Thyroid gland (tissue), 4 donors: ENCODE measurements around the gene TMEM50A.
"Not testable (repeated sequence)": the region's sequence is repeated elsewhere in the genome, so short reads cannot be mapped to it uniquely, and the experiment has no call there.

Experiments used
- POLR2A ChIP-seq, 2 donors: fragments of 450-650 bp; IDR thresholded peaks; one replicate each; pipeline ENCODE4 v1.6.1; 2017; ENCODE audit warnings: antibody characterized with exemption in 2 of 2, mild to moderate bottlenecking in 2 of 2, moderate library complexity in 1 of 2
- TF ChIP-seq, protein P1 (sequence below), 6 experiments: fragments of 200-600 bp in 3 of 6; fragments of 450-650 bp in 3 of 6; sonication (generic) in 3 of 6; IDR thresholded peaks; one replicate each; pipeline ENCODE4 v1.5.1; 2016 to 2019; ENCODE audit warnings: antibody characterized with exemption in 6 of 6, mild to moderate bottlenecking in 2 of 6, inconsistent platforms in 1 of 6, moderate library complexity in 1 of 6

DNA sequence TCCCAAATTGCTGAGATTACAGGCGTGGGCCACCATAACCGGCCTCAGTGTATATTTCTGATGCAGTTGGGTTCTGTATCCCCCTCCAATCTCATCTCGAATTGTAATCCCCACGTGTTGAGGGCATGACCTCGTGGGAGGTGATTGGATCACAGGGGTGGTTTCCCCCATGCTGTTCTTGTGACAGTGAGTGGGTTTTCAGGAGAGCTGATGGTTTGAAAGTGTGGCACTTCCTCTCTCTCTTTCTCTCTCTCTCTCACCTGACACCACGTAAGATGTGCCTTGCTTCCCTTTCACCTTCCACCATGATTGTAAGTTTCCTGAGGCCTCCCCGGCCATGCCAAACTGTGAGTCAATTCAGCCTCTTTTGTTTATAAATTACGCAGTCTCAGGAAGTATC lies 41.6 kb upstream of the TMEM50A start:
- TF ChIP-seq, protein P1, sequence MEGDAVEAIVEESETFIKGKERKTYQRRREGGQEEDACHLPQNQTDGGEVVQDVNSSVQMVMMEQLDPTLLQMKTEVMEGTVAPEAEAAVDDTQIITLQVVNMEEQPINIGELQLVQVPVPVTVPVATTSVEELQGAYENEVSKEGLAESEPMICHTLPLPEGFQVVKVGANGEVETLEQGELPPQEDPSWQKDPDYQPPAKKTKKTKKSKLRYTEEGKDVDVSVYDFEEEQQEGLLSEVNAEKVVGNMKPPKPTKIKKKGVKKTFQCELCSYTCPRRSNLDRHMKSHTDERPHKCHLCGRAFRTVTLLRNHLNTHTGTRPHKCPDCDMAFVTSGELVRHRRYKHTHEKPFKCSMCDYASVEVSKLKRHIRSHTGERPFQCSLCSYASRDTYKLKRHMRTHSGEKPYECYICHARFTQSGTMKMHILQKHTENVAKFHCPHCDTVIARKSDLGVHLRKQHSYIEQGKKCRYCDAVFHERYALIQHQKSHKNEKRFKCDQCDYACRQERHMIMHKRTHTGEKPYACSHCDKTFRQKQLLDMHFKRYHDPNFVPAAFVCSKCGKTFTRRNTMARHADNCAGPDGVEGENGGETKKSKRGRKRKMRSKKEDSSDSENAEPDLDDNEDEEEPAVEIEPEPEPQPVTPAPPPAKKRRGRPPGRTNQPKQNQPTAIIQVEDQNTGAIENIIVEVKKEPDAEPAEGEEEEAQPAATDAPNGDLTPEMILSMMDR (IDR thresholded peaks at IDR 0.05): not testable (repeated sequence)
- not testable (repeated sequence) for TF ChIP-seq POLR2A (IDR thresholded peaks at IDR 0.05)
